HepG2 (cell line): ENCODE data around the gene PRICKLE2. TPM values are rescaled to one million over a fixed set of nuclear protein-coding genes. Genes with fewer than 3 reads are reported as not detected.

Source experiments
- ATAC-seq: fragments of 200-7000 bp; cut with Tn5 transposase; 3 replicates; pipeline ENCODE4 v1.9.1; 2020; ENCODE audit warnings: mild to moderate bottlenecking, moderate library complexity
- BruUV-seq: library from RNA; stranded (reverse); fragments of 400-500 nt; replicated peaks from 2 replicates; lab custom pipeline; 2021; lab: Mats Ljungman, UMichigan
- CTCF ChIA-PET: fragments of 300-600 bp; formaldehyde crosslinking; extraction: SDS; loops from one replicate; lab custom pipeline; 2021; ENCODE audit warnings: low total read pairs, inconsistent platforms, low intra/inter-chr PET ratio; lab: Yijun Ruan, JAX
- POLR2A ChIA-PET: fragments of 350-600 bp; sonication (Branson Sonifier 250); formaldehyde crosslinking; loops from one replicate; lab custom pipeline; 2020; ENCODE audit warnings: antibody characterized with exemption, inconsistent platforms; lab: Yijun Ruan, JAX
- DNase-seq: peaks from one replicate; pipeline ENCODE4 v3.0.0-alpha.2; 2015; ENCODE audit warnings: low spot score
- FAIRE-seq: peaks from 3 replicates; lab custom pipeline; 2011; peaks lifted over from hg19 to GRCh38; lab: Jason Lieb, UNC
- H2AFZ ChIP-seq: one replicate; pipeline ENCODE4 v1.6.1; 2011; ENCODE audit warnings: low read length, inconsistent platforms
- H3K27ac ChIP-seq: fragments of 300-600 bp; 3 replicates; pipeline ENCODE4 v1.8.0; 2011; ENCODE audit warnings: mixed run types, mild to moderate bottlenecking, mixed read lengths, low read length, inconsistent platforms; ENCODE audit not compliant: insufficient read depth; ENCODE audit errors: extremely low read length
- H3K27me3 ChIP-seq, 2 experiments: fragments of 200-600 bp in 1 of 2; 2 replicates in 1 of 2; 3 replicates in 1 of 2; pipeline versions ENCODE4 v1.6.0 to v1.8.0; 2011; ENCODE audit warnings: low read length in 2 of 2, mild to moderate bottlenecking in 2 of 2, moderate library complexity in 2 of 2, inconsistent platforms in 1 of 2; ENCODE audit not compliant: insufficient read depth in 2 of 2, control insufficient read depth in 1 of 2
- H3K36me3 ChIP-seq, 2 experiments: fragments of 200-600 bp in 1 of 2; replicated peaks in 1 of 2; 2 replicates in 1 of 2; 3 replicates in 1 of 2; pipeline versions ENCODE4 v1.5.1 to v1.8.0; 2011; ENCODE audit warnings: low read length in 2 of 2, inconsistent platforms in 1 of 2; ENCODE audit not compliant: insufficient read depth in 2 of 2, control insufficient read depth in 1 of 2
- H3K4me1 ChIP-seq: 2 replicates; pipeline ENCODE4 v1.5.1; 2012; ENCODE audit warnings: low read length, inconsistent platforms; ENCODE audit not compliant: insufficient read depth
- H3K4me2 ChIP-seq: 2 replicates; pipeline ENCODE4 v1.6.0; 2011; ENCODE audit warnings: low read depth, low read length, inconsistent platforms
- H3K4me3 ChIP-seq, 3 experiments: fragments of 200-600 bp in 1 of 3; sonication (generic), shearing (Covaris generic) in 1 of 3; replicated peaks in 1 of 3; 2 replicates each; pipeline ENCODE4 v1.5.1; 2011 to 2016; ENCODE audit warnings: low read length in 3 of 3, inconsistent platforms in 2 of 3, low read depth in 2 of 3, mild to moderate bottlenecking in 2 of 3, control low read depth in 1 of 3, mixed read lengths in 1 of 3; ENCODE audit not compliant: insufficient read depth in 1 of 3
- H3K79me2 ChIP-seq: one replicate; pipeline ENCODE4 v1.6.1; 2011; ENCODE audit warnings: low read length, inconsistent platforms; ENCODE audit not compliant: insufficient read depth
- H3K9ac ChIP-seq: 2 replicates; pipeline ENCODE4 v1.6.0; 2011; ENCODE audit warnings: mild to moderate bottlenecking, low read depth, low read length, inconsistent platforms; ENCODE audit not compliant: insufficient read depth
- H3K9me3 ChIP-seq: 2 replicates; pipeline ENCODE4 v1.5.1; 2012; ENCODE audit warnings: mild to moderate bottlenecking, low read length
- H4K20me1 ChIP-seq: 2 replicates; pipeline ENCODE4 v1.6.0; 2011; ENCODE audit warnings: inconsistent platforms, mild to moderate bottlenecking, low read length, moderate library complexity; ENCODE audit not compliant: insufficient read depth
- HMGA1 ChIP-seq: sonication (generic); formaldehyde crosslinking; conservative IDR thresholded peaks from 2 replicates; pipeline ENCODE4 v1.4.0; 2020; ENCODE audit warnings: missing genetic modification reagents
- NFATC3 ChIP-seq: sonication (generic); formaldehyde crosslinking; IDR thresholded peaks from 2 replicates; pipeline ENCODE4 v1.5.1; 2020; ENCODE audit warnings: mild to moderate bottlenecking, missing genetic modification reagents
- SMC3 ChIP-seq: IDR thresholded peaks from 2 replicates; pipeline ENCODE4 v1.6.1; 2011; ENCODE audit warnings: low read length, improper control_type of control experiment
- XRCC5 ChIP-seq: fragments of 200-400 bp; formaldehyde crosslinking; optimal IDR thresholded peaks from 2 replicates; pipeline ENCODE3; 2017; ENCODE audit warnings: mild to moderate bottlenecking, low read length
- ZNF468 ChIP-seq: sonication (generic); formaldehyde crosslinking; IDR thresholded peaks from 2 replicates; pipeline ENCODE4 v1.8.0; 2022; ENCODE audit warnings: mild to moderate bottlenecking, moderate library complexity, missing genetic modification reagents
- WGBS: methylation state at CpG from one replicate; pipeline ENCODE4 v1.1.6; 2017; ENCODE audit warnings: low lambda C conversion rate; 5-methylcytosine and 5-hydroxymethylcytosine counted together
- in situ Hi-C: cut with HindIII; loops from 2 replicates; pipeline ENCODE4 v1.10.0; 2017; ENCODE audit warnings: low pct_unique_long_range_greater_than_20kb; ENCODE audit not compliant: extremely low pct_ligation_motif_present
- intact Hi-C: fragments of 100-400 bp; cut with micrococcal nuclease; formaldehyde crosslinking; loops from one replicate; pipeline ENCODE4 v1.10.0; 2022; ENCODE audit not compliant: unreplicated experiment
- polyA plus RNA-seq, 8 experiments: library from polyadenylated mRNA; depleted of rRNA in 3 of 8; stranded (reverse) in 7 of 8; unstranded in 1 of 8; fragments of >200 nt; fragmentation: Illumina TruSeq in 4 of 8; extraction: Trizol in 4 of 8; gene quantifications; 2 replicates each; pipeline versions ENCODE4 v1.2.1 to v1.2.3, GENCODE V29; 2011 to 2016; ENCODE audit warnings: low read depth in 4 of 8, missing spikeins in 1 of 8, mixed read lengths in 1 of 8; ENCODE audit not compliant: insufficient read depth in 1 of 8
- total RNA-seq, 5 experiments: library from RNA; depleted of rRNA; stranded (reverse); fragments of >200 nt; fragmentation: Illumina TruSeq; extraction: Trizol; gene quantifications; 2 replicates each; pipeline ENCODE4 v1.2.3, GENCODE V29; 2016; ENCODE audit warnings: low read depth in 1 of 5
- TF ChIP-seq, protein P1 (sequence below): sonication (generic); formaldehyde crosslinking; IDR thresholded peaks from 2 replicates; pipeline ENCODE4 v1.5.1; 2020; ENCODE audit warnings: missing genetic modification reagents, mild to moderate bottlenecking, borderline replicate concordance
- TF ChIP-seq, protein P2 (sequence below): IDR thresholded peaks from 2 replicates; pipeline ENCODE4 v1.6.1; 2016; ENCODE audit warnings: missing compliant biosample characterization, missing genetic modification reagents, borderline replicate concordance
- TF ChIP-seq, protein P3 (sequence below): sonication (generic); formaldehyde crosslinking; IDR thresholded peaks from 2 replicates; pipeline ENCODE4 v1.4.0; 2020; ENCODE audit warnings: missing genetic modification reagents, borderline replicate concordance
- TF ChIP-seq, protein P4 (sequence below): sonication (generic); formaldehyde crosslinking; IDR thresholded peaks from 2 replicates; pipeline ENCODE4 v1.4.0; 2020; ENCODE audit warnings: missing genetic modification reagents, borderline replicate concordance

Gene PRICKLE2
- total and polyA plus RNA-seq, 2 of the 13 experiments (the other 11 are each of a cell fraction or from before 2014, with no cell fraction given) = 0.01 to 0.07 TPM

DNA sequence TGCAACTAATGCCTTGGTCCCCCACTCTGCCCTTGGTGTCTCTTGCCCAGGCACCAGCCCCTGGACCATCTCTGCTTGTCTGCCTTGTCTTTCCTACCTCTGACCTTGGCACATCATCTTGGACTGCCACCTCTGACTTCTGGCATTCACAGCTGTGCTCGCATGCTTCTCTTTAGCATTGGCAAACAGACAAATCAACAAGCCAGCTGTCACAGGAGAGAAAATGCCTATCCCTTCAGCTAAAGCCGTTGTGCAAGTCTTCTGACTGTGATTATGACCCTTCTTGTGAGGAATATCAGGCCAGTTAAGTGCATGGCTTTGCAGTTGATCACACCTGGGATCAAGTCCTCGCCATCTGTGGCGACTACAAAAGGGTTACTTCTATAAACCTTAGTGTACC is 84.6 kb downstream of the PRICKLE2 start (continued):
- TF ChIP-seq, protein P1, sequence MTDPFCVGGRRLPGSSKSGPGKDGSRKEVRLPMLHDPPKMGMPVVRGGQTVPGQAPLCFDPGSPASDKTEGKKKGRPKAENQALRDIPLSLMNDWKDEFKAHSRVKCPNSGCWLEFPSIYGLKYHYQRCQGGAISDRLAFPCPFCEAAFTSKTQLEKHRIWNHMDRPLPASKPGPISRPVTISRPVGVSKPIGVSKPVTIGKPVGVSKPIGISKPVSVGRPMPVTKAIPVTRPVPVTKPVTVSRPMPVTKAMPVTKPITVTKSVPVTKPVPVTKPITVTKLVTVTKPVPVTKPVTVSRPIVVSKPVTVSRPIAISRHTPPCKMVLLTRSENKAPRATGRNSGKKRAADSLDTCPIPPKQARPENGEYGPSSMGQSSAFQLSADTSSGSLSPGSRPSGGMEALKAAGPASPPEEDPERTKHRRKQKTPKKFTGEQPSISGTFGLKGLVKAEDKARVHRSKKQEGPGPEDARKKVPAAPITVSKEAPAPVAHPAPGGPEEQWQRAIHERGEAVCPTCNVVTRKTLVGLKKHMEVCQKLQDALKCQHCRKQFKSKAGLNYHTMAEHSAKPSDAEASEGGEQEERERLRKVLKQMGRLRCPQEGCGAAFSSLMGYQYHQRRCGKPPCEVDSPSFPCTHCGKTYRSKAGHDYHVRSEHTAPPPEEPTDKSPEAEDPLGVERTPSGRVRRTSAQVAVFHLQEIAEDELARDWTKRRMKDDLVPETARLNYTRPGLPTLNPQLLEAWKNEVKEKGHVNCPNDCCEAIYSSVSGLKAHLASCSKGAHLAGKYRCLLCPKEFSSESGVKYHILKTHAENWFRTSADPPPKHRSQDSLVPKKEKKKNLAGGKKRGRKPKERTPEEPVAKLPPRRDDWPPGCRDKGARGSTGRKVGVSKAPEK (CRISPR knock-in tag) = no peak
- TF ChIP-seq, all 625 proteins: peak for 0

DNA sequence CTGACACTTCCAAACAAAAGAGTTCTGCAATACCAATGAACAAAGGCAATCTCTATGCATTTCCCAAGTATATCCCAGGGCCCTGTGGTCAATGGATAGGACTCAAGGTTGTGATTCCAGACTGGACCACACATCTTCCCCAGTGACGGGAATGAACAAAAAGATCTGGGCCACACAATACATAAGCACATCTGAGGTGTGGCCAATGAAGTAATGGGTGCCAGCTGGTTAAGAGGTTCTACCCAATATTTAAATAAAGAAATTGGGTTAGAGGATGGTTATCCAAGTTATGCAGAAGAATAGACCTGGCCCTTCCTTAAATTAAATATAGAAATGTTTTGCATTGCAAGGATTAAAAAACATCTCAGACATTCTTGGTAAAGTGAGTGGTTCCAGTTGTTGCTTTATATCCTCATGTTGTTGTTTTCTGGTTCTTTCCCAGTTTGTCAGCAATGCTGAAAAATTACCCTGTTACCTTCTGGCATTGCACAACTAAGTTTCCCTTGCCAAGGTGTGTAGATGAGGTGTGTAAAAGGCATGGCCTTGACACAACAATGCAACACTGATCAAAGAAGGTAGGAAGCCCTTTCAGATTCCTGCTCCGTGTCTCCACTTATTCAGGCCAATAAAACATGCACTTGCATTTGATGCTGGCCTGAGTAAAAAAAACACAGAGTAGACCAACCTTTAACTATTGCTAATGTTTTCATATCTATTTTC is 86.5 kb downstream of the PRICKLE2 start:
- H3K9ac ChIP-seq = no peak overlapping the region
- no peak for ATAC-seq
- TF ChIP-seq XRCC5 (no peak), SMC3 (no peak), NFATC3 (no peak), ZNF468 (CRISPR knock-in tag) (no peak), HMGA1 (no peak)
- TF ChIP-seq, protein P2, sequence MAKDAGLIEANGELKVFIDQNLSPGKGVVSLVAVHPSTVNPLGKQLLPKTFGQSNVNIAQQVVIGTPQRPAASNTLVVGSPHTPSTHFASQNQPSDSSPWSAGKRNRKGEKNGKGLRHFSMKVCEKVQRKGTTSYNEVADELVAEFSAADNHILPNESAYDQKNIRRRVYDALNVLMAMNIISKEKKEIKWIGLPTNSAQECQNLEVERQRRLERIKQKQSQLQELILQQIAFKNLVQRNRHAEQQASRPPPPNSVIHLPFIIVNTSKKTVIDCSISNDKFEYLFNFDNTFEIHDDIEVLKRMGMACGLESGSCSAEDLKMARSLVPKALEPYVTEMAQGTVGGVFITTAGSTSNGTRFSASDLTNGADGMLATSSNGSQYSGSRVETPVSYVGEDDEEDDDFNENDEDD (CRISPR knock-in tag) = no peak
- TF ChIP-seq, protein P3, sequence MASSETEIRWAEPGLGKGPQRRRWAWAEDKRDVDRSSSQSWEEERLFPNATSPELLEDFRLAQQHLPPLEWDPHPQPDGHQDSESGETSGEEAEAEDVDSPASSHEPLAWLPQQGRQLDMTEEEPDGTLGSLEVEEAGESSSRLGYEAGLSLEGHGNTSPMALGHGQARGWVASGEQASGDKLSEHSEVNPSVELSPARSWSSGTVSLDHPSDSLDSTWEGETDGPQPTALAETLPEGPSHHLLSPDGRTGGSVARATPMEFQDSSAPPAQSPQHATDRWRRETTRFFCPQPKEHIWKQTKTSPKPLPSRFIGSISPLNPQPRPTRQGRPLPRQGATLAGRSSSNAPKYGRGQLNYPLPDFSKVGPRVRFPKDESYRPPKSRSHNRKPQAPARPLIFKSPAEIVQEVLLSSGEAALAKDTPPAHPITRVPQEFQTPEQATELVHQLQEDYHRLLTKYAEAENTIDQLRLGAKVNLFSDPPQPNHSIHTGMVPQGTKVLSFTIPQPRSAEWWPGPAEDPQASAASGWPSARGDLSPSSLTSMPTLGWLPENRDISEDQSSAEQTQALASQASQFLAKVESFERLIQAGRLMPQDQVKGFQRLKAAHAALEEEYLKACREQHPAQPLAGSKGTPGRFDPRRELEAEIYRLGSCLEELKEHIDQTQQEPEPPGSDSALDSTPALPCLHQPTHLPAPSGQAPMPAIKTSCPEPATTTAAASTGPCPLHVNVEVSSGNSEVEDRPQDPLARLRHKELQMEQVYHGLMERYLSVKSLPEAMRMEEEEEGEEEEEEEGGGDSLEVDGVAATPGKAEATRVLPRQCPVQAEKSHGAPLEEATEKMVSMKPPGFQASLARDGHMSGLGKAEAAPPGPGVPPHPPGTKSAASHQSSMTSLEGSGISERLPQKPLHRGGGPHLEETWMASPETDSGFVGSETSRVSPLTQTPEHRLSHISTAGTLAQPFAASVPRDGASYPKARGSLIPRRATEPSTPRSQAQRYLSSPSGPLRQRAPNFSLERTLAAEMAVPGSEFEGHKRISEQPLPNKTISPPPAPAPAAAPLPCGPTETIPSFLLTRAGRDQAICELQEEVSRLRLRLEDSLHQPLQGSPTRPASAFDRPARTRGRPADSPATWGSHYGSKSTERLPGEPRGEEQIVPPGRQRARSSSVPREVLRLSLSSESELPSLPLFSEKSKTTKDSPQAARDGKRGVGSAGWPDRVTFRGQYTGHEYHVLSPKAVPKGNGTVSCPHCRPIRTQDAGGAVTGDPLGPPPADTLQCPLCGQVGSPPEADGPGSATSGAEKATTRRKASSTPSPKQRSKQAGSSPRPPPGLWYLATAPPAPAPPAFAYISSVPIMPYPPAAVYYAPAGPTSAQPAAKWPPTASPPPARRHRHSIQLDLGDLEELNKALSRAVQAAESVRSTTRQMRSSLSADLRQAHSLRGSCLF (CRISPR knock-in tag) = no peak
- TF ChIP-seq, protein P4, sequence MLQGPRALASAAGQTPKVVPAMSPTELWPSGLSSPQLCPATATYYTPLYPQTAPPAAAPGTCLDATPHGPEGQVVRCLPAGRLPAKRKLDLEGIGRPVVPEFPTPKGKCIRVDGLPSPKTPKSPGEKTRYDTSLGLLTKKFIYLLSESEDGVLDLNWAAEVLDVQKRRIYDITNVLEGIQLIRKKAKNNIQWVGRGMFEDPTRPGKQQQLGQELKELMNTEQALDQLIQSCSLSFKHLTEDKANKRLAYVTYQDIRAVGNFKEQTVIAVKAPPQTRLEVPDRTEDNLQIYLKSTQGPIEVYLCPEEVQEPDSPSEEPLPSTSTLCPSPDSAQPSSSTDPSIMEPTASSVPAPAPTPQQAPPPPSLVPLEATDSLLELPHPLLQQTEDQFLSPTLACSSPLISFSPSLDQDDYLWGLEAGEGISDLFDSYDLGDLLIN = no peak

More for the DNA sequence above, 86.5 kb downstream of the PRICKLE2 start:
- no peaks in the 10 kb centered on the region for H4K20me1 ChIP-seq
- CTCF ChIA-PET = no interaction called here
- intact Hi-C loops = no loop called here
- no peak for FAIRE-seq
- no peaks in the 10 kb centered on the region for H3K27me3 ChIP-seq
- 63% methylated on average over 2 of the region's 2 CpGs for WGBS
- no peaks in the 10 kb centered on the region for H3K79me2 ChIP-seq
- in situ Hi-C loops = no loop called here
- H3K36me3 ChIP-seq = no peaks in the 10 kb centered on the region
- H2AFZ ChIP-seq = no peak overlapping the region
- H3K4me1 ChIP-seq = no peaks in the 10 kb centered on the region
- no peaks in the 10 kb centered on the region for H3K9me3 ChIP-seq
- H3K4me2 ChIP-seq = no peak overlapping the region
- H3K27ac ChIP-seq = no peak overlapping the region
- POLR2A ChIA-PET = no interaction called here
- no peak overlapping the region for H3K4me3 ChIP-seq
- no TSS peak for BruUV-seq
- no peak for DNase-seq
